Lower lobe of right lung (tissue), 2 donors: ENCODE data around the gene DRICH1. TPM values are rescaled to one million over a fixed set of nuclear protein-coding genes. Genes with fewer than 3 reads are reported as not detected.

ENCODE experiments used
- ATAC-seq, 2 donors: fragments of 200-7000 bp; cut with Tn5 transposase; one replicate each; pipeline ENCODE4 v1.9.1; 2020 to 2022; ENCODE audit warnings: mild to moderate bottlenecking in 2 of 2, moderate library complexity in 2 of 2
- DNase-seq: peaks from one replicate; pipeline ENCODE4 v3.0.0-alpha.2; 2020
- H3K27ac ChIP-seq: fragments of 200-600 bp; one replicate; pipeline ENCODE4 v1.8.0; 2022
- H3K27me3 ChIP-seq: fragments of 200-600 bp; one replicate; pipeline ENCODE4 v1.8.0; 2022; ENCODE audit warnings: low read depth
- H3K36me3 ChIP-seq: fragments of 200-600 bp; one replicate; pipeline ENCODE4 v1.8.0; 2022; ENCODE audit warnings: mild to moderate bottlenecking
- H3K4me1 ChIP-seq: fragments of 200-600 bp; one replicate; pipeline ENCODE4 v1.8.0; 2022
- H3K4me3 ChIP-seq: fragments of 200-600 bp; one replicate; pipeline ENCODE4 v1.8.0; 2022; ENCODE audit warnings: mild to moderate bottlenecking
- H3K9me3 ChIP-seq: fragments of 200-600 bp; one replicate; pipeline ENCODE4 v1.8.0; 2022
- intact Hi-C: fragments of 100-400 bp; cut with DNase I; formaldehyde crosslinking; loops from one replicate; pipeline ENCODE4 v1.11.0; 2022
- total RNA-seq: library from RNA; stranded (reverse); fragmentation: NEBNext Ultra II Directional; extraction: Animal tissue kit (Norgen Biotek cat#: 25700); gene quantifications from one replicate; pipeline ENCODE4 v1.2.1, GENCODE V29; 2021
- TF ChIP-seq, protein P1 (sequence below): fragments of 200-600 bp; IDR thresholded peaks from one replicate; pipeline ENCODE4 v1.8.0; 2022; ENCODE audit warnings: antibody characterized with exemption, mild to moderate bottlenecking
- donor health status: DM: no; HTN: yes; CAD: no; lungs with severe emphysema.

DRICH1 gene
- total RNA-seq, 1 donor from 2014 or later: 1.6 TPM

DNA sequence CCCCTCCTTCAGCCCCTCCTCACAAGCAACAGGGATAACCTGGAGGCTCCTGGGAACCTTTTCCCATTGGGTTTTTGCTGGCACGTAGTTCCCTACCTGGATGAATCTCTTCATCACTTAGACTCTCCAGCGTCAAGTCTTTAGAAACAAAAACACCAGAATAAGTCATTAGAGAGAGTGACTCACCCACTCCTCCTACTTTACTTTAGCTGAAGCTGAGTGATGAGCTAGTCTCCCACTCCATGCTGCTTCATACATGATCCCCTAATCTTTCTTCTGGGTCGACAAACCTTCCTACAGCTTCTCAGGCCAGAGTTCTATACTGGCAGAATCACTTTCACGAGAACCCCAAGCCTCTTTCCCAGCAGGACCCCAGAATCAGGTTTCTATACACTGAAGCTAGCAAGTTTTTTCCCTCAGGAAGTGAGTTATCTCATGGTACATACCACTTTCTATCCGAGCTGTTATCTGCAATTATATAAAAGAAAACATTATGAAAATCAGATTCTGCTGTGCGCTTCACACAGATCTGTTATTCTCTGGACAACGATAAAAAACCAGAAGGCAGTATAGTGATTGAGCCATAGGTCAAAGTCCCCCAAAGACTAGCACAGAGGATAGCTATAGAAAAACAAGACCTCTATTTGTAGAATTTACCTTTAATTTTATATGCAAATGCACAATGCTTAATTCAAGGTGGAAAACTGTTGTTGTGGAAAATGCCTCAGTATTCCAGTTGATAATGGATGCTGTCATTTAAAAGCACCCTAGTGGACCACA is 18.7 kb downstream of the DRICH1 start:
- H3K9me3 ChIP-seq: no peaks in the 10 kb centered on the region
- ATAC-seq (no peak), DNase-seq (no peak)
- H3K4me3 ChIP-seq: no peak overlapping the region
- H3K27ac ChIP-seq: no peak overlapping the region
- no peaks in the 10 kb centered on the region for H3K36me3 ChIP-seq
- no peaks in the 10 kb centered on the region for H3K4me1 ChIP-seq
- TF ChIP-seq, protein P1, sequence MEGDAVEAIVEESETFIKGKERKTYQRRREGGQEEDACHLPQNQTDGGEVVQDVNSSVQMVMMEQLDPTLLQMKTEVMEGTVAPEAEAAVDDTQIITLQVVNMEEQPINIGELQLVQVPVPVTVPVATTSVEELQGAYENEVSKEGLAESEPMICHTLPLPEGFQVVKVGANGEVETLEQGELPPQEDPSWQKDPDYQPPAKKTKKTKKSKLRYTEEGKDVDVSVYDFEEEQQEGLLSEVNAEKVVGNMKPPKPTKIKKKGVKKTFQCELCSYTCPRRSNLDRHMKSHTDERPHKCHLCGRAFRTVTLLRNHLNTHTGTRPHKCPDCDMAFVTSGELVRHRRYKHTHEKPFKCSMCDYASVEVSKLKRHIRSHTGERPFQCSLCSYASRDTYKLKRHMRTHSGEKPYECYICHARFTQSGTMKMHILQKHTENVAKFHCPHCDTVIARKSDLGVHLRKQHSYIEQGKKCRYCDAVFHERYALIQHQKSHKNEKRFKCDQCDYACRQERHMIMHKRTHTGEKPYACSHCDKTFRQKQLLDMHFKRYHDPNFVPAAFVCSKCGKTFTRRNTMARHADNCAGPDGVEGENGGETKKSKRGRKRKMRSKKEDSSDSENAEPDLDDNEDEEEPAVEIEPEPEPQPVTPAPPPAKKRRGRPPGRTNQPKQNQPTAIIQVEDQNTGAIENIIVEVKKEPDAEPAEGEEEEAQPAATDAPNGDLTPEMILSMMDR: no peak
- intact Hi-C loops: no loop called here
- no peaks in the 10 kb centered on the region for H3K27me3 ChIP-seq

DNA sequence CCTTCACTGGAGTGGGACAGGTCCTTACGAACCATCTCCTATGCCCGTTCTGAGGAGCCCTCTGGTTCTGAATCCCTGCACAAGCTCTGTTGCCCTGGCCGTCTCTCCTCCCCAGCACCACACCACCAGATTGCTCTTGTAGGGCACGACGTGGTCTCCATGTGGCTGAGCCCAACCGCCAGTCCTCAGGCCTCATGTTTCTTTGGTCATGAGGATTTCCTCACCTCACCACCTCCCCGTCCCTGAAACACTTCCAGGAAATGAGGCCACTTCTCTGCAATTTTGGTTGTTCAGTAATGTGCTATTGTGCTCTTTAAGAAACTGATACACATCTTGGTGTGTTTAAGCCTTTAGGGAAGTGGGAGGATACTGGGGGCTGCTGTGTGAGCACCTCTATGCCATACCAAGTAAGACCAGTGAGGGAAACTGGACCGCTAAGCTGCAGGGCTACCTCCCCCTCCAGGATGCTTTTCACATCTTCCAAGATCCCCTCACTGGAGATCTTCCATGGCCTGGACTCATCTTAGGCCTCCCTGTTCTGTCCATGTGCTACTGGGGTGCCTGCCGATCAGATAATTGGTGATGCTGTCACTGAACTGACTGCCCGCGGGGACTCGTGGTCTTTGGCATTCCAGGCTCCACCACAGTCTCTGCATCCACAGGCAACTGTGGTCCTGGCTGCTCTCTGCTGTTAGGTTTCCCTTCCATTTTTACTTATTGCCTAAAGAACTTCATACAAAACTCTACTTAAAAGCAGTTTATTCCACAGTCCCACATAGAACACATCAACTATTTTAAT is 21.9 kb downstream of the DRICH1 start:
- Histone ChIP-seq H3K36me3 (no peaks in the 10 kb centered on the region), H3K27me3 (peaks cover 5% of the 10 kb centered on the region), H3K9me3 (no peaks in the 10 kb centered on the region), H3K27ac (no peak overlapping the region), H3K4me1 (no peaks in the 10 kb centered on the region), H3K4me3 (no peak overlapping the region)
- no peak for DNase-seq
- TF ChIP-seq, protein P1: no peak
- ATAC-seq: no peak
- intact Hi-C loops: no loop called here

DNA sequence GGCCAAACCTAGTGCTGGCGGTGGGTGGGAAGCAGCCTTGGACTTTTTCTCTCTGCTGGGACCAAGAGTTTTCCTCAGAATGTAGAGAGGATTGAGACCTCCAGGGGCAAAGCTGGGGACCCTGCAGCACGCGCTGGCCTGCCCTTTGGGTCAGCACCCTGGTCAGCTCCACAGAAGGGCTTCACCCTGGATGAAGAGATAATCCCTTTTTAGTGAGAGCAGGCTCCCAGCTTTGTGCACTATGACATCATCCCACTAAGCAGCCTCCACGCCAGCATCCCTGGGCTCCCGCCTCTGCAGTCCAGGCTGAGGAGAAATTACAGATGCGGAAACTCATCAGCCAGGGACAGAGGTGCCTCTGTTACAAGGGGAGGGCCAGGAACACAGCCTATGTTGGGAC is 23.5 kb downstream of the DRICH1 start:
- DNase-seq: no peak
- intact Hi-C loops: no loop called here
- Histone ChIP-seq H3K27me3 (peaks cover 5% of the 10 kb centered on the region), H3K27ac (no peak overlapping the region), H3K9me3 (no peaks in the 10 kb centered on the region), H3K4me3 (no peak overlapping the region), H3K36me3 (no peaks in the 10 kb centered on the region), H3K4me1 (no peaks in the 10 kb centered on the region)
- TF ChIP-seq, protein P1: no peak
- no peak for ATAC-seq

DNA sequence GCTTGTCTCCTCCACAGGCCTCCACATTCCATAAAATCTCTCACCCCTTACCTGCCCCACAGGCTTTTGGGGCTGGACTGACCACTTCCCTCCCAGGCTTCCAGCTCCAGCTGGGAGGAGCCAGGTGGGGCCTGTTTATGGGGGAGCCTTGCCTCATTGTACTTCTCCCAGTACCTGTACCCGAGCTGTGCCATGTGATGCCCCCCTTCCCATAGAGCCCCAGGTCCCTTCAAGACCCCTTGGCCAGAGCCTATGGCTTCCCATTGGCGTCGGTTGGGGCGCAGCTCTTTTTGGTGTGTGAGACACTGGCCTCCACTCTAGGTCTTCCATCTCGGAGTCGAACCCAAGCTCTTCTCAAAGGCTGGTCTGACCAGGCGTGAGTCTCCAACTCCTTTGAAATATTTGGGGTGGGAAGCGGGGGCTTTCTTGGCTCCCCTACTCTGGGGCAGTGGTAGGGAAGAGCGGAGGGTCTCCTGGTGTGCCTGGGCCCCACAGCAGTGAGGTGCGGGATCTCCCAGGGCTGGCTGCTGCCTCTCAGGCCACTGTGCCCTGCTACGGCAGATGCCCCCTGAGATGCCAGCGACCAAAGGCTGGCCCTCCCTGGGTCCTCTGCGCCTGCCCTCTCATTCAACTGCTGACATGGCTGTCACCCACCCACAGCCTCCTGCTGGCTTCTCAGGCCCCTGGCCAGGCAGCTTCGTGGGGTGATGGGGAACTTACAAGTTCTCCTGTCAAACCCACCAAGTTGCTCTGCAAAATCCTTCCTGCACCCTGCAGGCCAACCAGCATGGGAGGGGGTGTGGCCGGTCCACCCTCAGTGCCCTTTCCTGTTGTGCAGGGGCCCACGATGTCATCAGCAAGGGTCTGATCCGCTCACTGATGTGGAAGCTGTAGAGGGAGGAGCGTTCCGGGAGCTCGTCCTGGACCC is 25.7 kb downstream of the DRICH1 start:
- DNase-seq (no peak), ATAC-seq (no peak)
- Histone ChIP-seq H3K36me3 (no peaks in the 10 kb centered on the region), H3K4me3 (no peak overlapping the region), H3K9me3 (no peaks in the 10 kb centered on the region), H3K4me1 (no peaks in the 10 kb centered on the region), H3K27me3 (peaks cover 5% of the 10 kb centered on the region), H3K27ac (no peak overlapping the region)
- intact Hi-C loops: no loop called here
- TF ChIP-seq, protein P1: no peak
